GM19239 (cell line): ENCODE results near the gene RASA2.

Experiments used
- DNase-seq: peaks from one replicate; pipeline ENCODE4 v3.0.0; 2011; ENCODE audit warnings: low spot score; ENCODE audit not compliant: insufficient read length
- FAIRE-seq: peaks from 2 replicates; lab custom pipeline; 2011; peaks lifted over from hg19 to GRCh38; lab: Jason Lieb, UNC

Gene RASA2

DNA sequence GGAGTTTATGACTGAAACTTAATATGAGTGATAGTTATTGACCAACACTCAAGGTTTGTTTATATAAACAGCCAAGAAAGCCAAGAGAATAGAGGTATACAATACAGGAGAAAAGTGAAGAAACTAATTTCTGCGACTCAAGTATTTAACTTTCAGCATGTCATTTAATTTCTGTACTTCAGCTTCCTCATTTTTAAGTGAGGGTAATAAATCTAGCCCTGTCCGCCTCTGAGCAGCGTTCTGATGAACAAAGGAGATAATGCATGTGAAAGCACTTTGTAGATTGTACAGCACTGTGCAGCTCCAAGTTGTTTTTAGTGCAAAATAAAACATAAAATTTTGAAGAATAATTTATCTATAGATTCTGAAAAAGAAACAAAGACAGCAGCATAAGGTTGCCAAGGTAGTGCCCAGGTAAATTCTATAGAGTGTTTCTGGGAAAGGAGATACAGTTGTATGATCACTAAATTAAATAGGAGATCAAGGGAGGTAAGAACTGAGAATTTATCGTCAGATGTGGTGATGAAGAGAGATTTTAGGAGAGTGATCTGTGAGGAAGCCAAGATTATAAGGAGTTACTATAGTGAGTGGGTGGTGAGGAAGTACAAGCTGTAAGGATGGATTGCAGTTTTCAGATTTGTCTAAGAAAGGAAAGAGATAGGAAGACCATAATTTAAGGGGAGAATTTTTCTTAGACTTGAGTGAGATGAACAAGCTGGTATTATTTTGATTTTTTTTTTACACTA is 71.3 kb downstream of the RASA2 start:
- DNase-seq (no peak), FAIRE-seq (no peak)

DNA sequence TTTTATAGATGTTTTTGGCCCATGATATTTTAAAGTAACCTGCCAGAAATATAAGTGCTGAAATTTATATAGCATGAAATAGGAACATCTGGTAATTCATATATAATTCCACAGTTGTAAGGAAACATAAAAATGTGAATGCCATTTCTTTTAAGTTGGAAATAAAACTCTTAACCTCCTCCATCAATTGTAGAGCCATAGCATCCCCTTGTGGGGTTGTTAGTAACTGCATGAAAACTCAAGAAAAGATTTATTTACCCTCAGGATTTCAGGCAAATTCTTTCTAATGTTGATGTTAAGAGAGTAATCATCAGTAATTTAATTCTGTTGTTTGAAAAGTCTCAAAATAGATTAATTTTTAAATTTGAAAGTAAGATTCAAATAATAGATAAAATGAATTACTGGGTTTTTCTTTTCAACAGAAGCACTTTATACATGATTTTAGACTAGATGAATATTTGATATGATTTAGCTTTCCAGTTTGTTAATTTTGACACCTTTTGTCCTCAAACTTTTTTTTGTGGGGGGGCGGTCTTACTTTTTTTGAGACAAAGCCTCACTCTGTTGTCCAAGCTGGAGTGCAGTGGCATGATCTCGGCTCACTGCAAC is 74.7 kb downstream of the RASA2 start:
- DNase-seq = no peak
- peak; percentile 63 for FAIRE-seq

DNA sequence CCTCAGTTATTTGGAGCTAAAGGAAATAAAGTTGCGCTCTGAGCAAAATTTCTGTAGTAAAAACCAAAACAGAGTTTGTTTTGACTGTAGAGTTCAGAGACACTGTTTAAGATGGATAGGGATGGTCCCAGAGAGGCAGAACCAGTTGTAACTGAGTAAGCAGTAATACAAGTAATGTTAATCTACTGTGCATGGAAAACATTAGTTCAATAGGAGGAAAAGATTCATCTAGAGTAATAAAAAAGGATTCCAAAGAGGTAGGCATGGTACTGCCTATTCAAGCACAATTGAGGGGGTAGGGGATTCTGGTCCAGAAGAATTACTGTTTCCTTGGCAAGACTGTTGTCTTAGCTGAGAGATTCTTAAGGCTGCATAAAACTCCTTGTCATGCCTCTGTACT is 77.4 kb downstream of the RASA2 start:
- no peak for FAIRE-seq
- DNase-seq = no peak

DNA sequence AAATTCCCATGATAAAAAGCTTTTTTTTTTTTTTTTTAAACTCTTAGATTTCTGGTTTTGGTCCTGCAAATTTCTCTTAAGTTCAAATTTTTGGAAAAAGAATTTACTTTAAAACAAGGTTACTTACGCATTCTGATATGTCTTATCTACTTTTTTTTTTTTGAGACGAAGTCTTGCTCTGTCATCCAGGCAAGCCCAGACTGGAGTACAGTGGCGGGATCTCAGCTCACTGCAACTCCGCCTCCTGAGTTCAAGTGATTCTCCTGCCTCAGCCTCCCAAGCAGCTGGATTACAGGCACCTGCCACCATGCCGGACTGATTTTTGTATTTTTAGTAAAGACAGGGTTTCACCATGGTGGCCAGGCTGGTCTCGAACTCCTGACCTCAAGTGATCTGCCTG is 83.2 kb downstream of the RASA2 start:
- DNase-seq = no peak
- no peak for FAIRE-seq

DNA sequence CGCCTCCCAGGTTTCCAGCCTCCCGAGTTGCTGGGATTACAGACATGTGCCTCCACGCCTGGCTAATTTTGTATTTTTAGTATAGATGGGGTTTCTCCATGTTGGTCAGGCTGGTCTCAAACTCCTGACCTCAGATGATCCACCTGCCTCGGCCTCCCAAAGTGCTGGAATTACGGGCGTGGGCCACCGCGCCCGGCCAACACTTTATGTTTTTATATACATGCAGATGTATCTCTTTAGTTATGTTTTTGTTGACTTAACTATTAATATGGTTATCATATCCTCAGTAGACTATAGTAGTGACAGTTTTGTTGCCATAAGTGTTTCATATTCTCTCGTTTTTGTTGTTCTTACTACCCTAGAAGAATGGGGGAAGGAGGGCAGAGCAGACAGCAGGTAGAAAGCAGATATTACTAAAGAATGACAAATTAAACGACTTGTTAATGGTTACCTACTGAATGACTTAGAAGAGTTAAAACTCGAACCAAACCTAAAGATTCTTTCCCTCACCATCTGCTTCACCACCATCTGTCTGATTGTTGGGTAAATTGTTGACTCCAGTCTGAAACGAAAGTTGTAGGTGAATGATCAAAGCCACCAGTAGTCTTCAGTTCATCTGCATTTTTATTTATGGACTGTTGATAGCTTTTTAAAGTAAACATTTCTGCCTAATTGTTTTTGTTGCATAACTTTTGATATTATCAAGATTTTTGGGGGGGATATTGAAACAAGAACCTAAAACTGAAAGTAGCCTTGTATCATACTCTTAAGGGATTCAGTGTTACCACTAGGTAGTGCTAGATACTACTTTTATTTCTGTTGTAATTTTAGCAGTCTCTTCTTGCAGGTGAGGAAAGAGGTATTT is 89.3 kb downstream of the RASA2 start:
- DNase-seq (peak; percentile 8), FAIRE-seq (peak; percentile 52)

DNA sequence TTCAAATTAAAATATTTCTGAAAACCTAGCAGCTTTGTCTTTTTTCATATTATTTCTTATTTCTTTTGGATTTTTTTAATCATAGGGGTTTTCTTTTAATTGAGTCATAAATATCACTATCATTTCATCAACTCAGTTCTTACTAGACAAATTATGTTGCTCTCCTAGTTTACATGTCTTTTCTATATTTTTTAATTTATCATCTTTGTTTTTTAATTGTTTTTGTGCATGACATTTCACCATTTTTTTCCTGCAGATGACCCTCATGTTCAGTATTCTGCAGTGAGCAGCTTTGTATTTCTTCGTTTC is 89.9 kb downstream of the RASA2 start:
- FAIRE-seq = no peak
- no peak for DNase-seq

DNA sequence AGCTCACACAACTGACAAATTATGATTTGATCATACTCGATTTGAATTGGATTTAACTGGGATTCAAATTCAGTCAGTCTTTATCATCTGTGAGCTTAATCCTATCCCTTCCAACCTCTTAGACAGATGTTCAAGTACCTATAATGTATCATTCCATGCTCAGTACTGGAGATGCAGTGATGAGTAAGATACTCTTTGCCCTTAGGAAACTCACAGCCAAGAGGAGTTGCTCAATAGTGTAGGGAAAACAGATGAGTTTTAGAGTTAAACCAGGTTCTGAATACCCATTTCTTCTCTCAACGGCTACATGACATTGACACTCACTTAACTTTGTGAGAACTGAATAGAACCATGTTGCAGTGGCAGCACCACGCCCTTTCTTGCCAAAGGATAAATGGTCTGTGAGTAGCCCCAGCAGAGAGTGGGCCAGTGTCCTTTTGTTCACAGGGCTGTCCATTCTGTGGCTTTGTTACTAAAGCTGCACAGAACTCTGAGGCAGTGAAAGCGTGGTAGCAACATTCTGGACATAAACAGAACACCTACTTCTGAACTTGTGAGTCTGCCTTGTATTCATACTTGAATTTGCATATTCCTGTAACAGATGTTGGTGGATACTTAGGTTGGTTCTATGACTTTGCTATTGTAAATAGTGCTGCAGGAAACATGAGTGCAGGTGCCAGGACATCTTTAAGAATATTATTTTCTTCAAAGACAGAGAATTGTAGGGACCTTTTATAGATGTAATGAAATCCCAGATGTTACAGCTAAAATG is 91.6 kb downstream of the RASA2 start:
- peak; percentile 76 for FAIRE-seq
- no peak for DNase-seq

DNA sequence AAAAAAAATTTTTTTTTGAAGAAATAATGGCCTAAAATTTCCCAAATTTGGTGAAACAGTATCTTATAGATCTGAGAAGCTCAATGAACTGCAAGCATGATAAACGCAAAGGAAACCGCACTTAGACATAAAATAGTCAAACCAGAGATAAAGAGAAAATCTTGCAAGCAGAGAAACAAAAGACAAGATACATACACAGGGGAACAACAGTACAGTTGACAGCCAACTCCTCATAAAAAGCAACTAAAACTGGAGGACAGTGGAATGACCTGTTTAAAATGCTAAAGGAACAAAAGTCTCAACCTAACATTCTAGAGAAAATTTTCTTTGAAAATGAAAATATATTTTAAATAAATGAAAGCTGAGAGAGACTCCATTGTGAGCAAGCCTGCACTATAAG is 107.5 kb downstream of the RASA2 start:
- FAIRE-seq (no peak), DNase-seq (no peak)

DNA sequence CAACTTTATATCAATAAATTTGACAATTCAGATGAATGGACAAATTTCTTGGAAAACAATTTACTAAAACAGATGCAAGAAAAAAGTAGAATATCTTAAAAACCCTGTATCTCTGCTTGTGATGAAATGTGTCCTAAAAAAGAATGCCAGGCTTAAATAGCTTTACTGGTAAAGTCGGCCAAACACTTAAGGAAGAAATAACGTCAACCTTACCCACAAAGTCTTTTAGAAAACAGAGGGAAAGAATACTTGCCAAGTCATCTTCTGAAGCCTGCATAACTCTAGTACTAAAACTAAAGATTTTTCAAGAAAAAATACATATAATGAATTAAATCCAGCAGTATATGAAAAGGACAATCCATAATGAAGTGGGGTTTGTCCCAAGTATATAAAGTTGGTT is 111.1 kb downstream of the RASA2 start:
- no peak for FAIRE-seq
- DNase-seq = no peak

DNA sequence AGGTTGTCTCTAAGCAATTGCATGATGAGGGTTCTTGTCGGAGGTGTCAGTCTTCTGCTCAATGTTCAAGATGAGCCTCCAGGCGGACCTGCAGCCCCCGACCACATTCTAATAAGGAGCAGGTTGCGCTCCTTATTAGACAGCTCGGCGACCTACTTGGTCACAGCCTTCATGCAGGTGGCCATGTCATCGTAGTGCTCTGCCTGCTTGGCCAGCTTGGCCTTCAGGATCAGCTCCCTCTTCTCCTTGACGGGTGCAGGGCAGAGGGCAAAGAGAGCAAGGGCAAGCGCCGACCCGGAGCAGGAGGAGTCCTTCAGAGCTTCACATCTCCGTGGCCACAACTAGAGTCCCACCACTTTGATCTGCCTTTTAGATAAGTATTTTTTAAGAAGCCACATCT is 113.5 kb downstream of the RASA2 start:
- FAIRE-seq (no peak), DNase-seq (no peak)

DNA sequence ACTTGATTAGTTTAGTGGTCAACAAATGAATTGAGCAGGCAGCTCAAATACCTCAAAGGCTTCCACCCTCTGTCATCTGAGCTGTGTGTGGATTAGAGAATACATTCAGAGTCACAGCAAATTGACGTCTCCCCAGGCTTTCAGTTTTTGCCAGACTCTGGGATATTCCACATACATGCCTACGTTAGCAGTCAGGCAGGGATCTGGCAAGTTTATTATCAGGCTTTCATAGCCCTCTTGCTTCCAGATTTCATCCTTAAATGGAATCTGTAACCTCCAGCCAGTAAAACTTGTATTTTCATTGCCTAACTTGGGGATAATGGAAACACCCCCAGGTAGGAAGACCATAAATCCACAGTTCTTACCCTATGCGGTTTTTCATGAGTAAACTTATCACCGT is 115.9 kb downstream of the RASA2 start:
- FAIRE-seq = no peak
- DNase-seq = no peak

DNA sequence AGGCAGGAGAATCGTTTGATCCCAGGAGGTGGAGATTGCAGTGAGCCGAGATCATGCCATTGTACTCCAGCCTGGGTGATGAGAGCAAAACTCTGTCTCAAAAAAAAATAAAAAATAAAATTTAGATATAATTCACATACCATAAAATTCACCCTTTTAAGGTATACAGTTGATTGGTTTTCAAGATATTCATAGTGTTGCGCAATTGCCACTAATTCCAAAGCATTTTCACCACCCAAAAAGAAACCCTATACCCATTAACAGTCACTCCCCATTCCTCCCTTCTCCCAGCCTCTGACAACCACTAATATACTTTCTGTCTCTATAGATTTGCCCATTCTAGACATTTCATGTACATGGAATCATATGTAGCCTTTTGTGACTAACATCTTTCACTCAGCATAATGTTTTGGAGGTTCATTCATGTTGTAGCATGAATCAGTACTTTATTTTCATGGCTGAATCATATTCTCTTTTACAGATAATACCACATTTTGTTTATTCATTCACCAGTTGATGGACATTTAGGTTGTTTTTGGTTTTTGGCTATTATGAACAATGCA is 116.7 kb downstream of the RASA2 start:
- FAIRE-seq (no peak), DNase-seq (no peak)

DNA sequence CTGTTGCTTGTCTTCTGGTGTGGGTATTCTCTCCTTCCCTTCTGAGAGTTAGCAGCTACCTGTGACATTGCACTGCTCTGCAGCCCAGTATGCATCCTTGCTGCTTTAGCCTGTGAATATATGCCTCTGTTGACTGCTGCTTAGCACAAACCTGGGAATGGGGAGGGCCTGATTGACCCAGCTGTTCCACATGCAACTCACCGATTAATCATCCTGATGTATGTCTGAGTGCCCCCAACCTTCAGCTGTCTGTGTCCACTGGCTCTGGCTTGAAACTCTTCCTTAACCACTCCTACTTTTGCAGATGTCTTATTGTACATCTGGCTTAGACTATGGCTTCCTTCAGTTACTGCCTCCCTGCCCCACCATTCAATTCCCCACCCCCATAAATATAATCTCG is 119.1 kb downstream of the RASA2 start:
- no peak for FAIRE-seq
- DNase-seq = no peak

DNA sequence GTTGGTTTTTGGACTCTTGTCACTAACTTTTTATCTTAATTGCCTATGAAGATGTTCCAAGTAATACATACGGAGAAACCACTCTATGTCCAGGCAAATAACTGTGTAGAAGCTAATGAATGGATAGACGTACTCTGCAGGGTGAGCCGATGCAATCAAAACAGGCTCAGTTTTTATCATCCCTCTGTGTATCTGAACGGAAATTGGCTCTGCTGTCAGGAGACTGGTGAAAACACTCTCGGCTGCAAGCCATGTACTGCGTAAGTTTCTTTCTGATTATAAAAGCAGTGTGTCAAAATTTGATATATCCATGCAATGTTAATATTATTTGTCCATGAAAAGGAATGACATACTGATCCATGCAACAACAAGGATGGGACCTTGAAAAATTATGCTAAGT is 121.6 kb downstream of the RASA2 start:
- FAIRE-seq (no peak), DNase-seq (no peak)

DNA sequence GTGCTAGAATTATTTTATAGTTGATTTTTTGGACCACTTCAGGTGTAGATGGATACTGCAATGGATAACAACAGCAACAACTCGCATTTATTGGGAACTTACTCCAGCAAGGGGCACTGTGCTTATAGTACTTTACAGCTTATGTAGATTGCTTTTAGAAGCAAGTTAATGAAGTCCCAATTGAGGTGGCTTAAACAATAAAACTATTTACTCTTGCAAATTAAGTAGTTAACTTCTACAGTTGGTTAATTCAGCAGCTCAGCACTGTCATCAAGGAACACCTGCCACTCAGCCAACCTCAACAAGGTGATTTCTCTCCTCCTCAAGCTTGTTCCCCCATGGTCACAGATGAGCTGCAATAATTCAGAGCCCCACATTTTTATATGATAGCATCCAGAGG is 124.1 kb downstream of the RASA2 start:
- no peak for FAIRE-seq
- no peak for DNase-seq

DNA sequence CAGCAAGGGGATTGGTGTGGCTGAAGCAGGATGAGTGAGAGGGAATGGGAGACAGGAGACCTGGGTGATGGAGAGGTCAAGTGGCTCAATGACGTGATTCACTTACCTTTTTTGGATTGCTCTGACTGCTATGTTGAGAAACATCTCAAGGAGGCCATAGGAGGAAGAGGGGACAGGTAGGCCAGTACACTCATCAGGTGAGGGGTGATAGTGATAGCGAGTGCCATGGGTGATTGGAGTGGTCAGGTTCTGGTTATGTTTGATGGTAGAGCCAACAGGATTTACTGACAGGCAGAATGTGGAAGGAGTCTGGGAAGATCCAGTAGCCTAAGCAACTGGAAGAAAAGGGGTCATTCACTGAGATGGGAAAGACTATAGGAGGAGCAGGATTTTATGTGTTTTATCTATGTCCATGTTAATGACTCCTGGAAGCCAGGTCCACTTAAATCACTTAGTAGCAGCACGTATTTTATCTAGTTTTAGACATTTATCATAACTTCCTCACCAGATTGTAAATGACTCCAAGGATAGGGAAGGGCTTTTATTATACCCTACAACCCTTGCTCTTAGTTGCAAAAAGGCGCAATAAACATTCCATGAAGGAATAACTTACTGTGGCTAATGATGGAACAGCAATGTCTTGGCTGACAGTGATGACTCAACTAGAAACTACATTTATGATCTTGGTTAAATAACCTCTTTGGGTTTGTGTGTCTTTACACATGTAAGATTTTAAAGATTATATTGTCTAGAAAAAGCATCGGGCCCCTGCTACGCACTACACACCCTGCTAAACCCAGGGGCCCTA is 131.5 kb downstream of the RASA2 start:
- DNase-seq (no peak), FAIRE-seq (no peak)

DNA sequence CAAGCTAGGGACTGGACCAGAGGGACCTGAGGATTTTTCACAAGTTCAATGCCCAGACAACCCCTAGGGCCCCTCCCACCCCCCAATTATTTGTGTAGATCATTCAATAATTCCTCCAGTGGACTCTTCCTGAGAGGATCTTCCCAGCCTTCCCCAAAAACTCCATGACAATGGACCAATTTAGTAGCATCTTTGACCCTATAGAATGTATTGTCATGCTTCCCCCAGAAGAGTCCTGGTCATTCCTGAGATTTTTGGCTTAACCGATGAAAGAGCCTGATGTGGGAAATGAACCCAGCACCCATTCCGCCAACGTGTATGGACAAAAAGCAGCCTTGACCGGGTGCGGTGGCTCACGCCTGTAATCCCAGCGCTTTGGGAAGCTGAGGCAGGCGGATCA is 132.1 kb downstream of the RASA2 start:
- no peak for FAIRE-seq
- no peak for DNase-seq

DNA sequence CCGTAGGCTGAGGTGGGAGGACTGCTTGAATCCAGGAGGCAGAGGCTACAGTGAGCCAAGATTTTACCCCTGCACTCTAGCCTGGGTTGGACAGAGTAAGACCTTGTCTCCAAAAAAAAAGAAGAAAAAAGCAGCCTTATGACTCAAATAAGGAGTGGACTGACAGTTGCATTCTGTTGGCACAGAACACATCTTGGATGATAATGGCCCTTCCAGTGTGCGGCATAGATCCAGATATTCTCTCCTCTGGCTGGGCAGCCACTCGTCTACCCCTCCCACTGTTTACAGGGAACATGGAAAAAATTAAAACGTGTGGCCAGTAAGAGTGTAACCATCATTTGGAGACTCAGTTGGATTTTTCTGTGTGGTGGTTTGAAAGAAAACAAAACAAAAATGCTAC is 132.6 kb downstream of the RASA2 start:
- DNase-seq = no peak
- FAIRE-seq = no peak

DNA sequence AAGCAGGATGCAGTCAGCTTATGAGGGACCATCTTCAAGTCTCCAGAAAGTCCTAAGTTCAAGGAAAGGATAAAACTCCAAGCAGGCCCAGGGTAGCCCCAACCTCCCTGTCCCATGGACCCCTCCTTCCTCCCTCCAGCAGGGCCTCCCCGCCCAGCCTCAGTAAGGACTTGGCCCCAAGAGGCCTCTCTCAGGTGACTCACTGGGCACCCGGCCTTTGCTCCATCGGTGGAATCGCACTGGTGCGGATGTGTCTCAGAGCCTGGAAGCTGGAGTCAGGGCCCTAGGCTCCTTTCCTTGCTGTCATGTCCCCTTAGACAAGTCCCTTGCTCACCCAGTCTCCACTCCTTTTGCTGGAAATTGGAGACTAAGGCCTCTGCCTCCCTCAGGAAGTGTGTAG is 136.9 kb downstream of the RASA2 start:
- no peak for FAIRE-seq
- DNase-seq = no peak

DNA sequence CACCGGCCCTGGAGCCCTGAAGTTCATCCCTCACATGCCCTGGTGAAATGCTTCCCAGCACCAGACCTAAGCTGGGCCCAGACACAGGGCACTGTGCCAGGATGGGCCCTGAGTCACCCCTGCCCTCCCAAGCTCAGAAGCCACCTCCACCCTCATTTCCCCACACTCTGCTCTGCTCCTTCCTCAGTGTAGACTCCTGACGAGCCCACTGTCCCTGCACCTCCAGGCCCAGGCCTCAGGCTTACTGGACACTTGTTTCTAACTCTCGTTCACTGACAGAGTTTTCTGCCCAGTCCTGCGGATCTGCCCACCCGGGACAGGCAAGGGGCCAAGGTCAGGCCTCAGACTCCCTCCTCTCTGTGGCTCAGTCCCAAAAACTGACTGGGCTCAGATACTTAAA is 138.7 kb downstream of the RASA2 start:
- FAIRE-seq = no peak
- no peak for DNase-seq
